T-helper 2 cell treated with Interferon-gamma antibody and Interleukin-4, amounts not matched to agents 5 μg/mL and 100 μg/mL, for 36 hours (primary cell): ENCODE measurements around the gene EPHA5.

Experiments used
- DNase-seq: peaks from one replicate; pipeline ENCODE4 v3.0.0; 2021; ENCODE audit warnings: low spot score
- H3K27ac Mint-ChIP-seq: one replicate; pipeline ENCODE4 v1.8.0; 2021; ENCODE audit warnings: mild to moderate bottlenecking, mixed read lengths
- H3K27me3 Mint-ChIP-seq: one replicate; pipeline ENCODE4 v1.8.0; 2021; ENCODE audit warnings: low read depth, mixed read lengths
- H3K36me3 Mint-ChIP-seq: one replicate; pipeline ENCODE4 v1.8.0; 2021; ENCODE audit warnings: low read depth, mixed read lengths
- H3K4me1 Mint-ChIP-seq: one replicate; pipeline ENCODE4 v1.8.0; 2021; ENCODE audit warnings: low read depth, mixed read lengths
- H3K4me3 Mint-ChIP-seq: one replicate; pipeline ENCODE4 v1.8.0; 2022; ENCODE audit warnings: mild to moderate bottlenecking, moderate library complexity, mixed read lengths
- H3K9me3 Mint-ChIP-seq: one replicate; pipeline ENCODE4 v1.8.0; 2021; ENCODE audit warnings: mixed read lengths

The EPHA5 gene

DNA sequence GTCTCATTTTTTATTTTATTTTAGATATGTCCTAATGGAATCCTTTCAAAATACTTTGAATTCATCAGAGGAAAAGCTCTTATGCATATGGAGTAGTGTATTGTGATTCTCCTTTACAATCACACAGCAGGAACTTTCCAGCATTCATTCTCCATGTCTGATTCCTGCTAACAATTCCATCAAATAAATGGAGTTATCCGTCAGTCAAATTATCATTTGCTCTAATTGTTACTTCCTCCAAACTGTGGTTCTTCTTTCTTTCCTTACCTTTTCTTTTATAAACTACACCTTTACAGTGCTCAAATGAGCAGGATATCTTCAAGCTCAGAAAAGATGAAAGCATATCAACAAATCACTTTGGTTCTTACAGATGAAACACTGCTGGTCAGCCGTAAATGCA, 80.4 kb downstream of the EPHA5 start:
- Mint-ChIP-seq H3K36me3 (no peaks in the 10 kb centered on the region), H3K4me1 (no peaks in the 10 kb centered on the region), H3K27ac (no peak overlapping the region)

GRCh38 chr4:65589331-65589730, 81.0 kb downstream of the EPHA5 start:
- DNase-seq = no peak
- Mint-ChIP-seq H3K9me3 (no peaks in the 10 kb centered on the region), H3K4me1 (no peaks in the 10 kb centered on the region), H3K27me3 (no peaks in the 10 kb centered on the region), H3K4me3 (no peak overlapping the region), H3K36me3 (no peaks in the 10 kb centered on the region), H3K27ac (no peak overlapping the region)

More for the DNA sequence above, 80.4 kb downstream of the EPHA5 start:
- H3K9me3 Mint-ChIP-seq = no peaks in the 10 kb centered on the region
- no peak for DNase-seq
- H3K27me3 Mint-ChIP-seq = no peaks in the 10 kb centered on the region
- H3K4me3 Mint-ChIP-seq = no peak overlapping the region

DNA sequence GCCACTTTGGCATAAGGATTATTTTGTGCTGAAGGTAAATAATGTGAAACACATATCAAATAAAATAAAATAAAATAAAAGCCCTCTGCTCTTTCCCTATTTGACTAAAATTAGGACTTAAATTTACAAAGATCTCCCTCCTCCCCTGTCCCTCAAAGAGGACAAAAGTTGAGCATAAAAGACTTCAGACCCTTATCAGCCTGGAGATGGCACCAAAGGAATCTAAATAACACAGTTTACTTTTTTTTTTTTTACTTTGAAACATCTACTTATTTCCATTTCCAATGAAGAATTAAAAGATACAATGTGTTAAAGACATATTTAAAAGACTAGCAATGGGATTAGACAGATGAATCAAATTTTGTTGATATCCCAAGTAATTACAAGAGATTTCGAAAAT, 89.7 kb downstream of the EPHA5 start:
- no peak for DNase-seq
- Mint-ChIP-seq H3K36me3 (no peaks in the 10 kb centered on the region), H3K4me1 (no peaks in the 10 kb centered on the region), H3K4me3 (no peak overlapping the region), H3K27ac (no peak overlapping the region), H3K27me3 (no peaks in the 10 kb centered on the region), H3K9me3 (peaks cover 10% of the 10 kb centered on the region)

DNA sequence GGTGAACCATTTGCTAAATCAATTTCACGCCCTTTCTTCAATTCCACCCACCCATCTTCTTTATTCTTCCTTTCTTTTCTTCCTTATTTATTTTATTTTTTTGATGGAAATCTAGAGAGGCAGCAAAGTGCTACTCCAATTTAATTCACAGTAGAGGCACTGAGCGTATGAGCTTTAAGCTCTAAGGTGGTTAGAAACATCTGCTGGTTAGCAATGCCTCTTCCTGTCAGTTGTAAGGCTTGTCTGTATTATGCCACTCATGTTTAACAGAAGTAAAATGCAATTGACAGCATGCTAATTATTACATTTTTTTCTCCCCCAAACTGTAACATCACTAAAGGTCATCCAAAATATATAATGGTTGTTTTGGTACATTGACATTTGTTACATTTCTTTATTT, 103.8 kb downstream of the EPHA5 start:
- H3K36me3 Mint-ChIP-seq = no peaks in the 10 kb centered on the region
- no peaks in the 10 kb centered on the region for H3K4me1 Mint-ChIP-seq
- no peak overlapping the region for H3K27ac Mint-ChIP-seq
- no peak overlapping the region for H3K4me3 Mint-ChIP-seq
- H3K9me3 Mint-ChIP-seq = peaks cover 5% of the 10 kb centered on the region
- H3K27me3 Mint-ChIP-seq = no peaks in the 10 kb centered on the region
- no peak for DNase-seq

GRCh38 chr4:65561164-65561563, 109.1 kb downstream of the EPHA5 start:
- no peaks in the 10 kb centered on the region for H3K4me1 Mint-ChIP-seq
- H3K27ac Mint-ChIP-seq = no peak overlapping the region
- DNase-seq = no peak
- no peak overlapping the region for H3K4me3 Mint-ChIP-seq
- no peaks in the 10 kb centered on the region for H3K27me3 Mint-ChIP-seq
- H3K9me3 Mint-ChIP-seq = peaks cover 4% of the 10 kb centered on the region
- no peaks in the 10 kb centered on the region for H3K36me3 Mint-ChIP-seq

- no peak for DNase-seq
- H3K36me3 Mint-ChIP-seq = no peaks in the 10 kb centered on the region
These were observed 111.0 kb downstream of the EPHA5 start for GRCh38 chr4:65559270-65559669.

DNA sequence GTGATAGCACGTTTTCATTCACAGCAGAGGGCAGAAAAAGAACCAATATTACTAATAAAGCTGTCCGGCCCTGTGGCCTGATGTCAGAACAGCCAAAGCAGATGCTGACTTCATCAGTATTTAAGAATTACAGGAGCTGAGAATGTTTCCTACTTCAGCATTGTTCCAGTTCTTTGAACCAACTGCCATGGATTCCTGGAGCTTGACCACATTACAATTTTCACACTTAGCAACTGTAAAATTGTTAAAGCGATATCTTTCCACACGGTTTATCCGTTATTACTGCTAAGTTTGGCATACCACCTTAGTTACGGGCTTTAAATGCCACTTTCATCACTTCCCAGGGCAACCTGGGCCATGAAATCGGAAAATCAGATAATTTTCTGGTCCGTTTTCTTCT, 118.2 kb downstream of the EPHA5 start:
- DNase-seq = no peak
- no peak overlapping the region for H3K27ac Mint-ChIP-seq
- peaks cover under 1% of the 10 kb centered on the region for H3K9me3 Mint-ChIP-seq
- H3K36me3 Mint-ChIP-seq = no peaks in the 10 kb centered on the region
- H3K4me1 Mint-ChIP-seq = no peaks in the 10 kb centered on the region
- H3K27me3 Mint-ChIP-seq = no peaks in the 10 kb centered on the region
- no peak overlapping the region for H3K4me3 Mint-ChIP-seq

More at GRCh38 chr4:65559270-65559669, 111.0 kb downstream of the EPHA5 start:
- Mint-ChIP-seq H3K27ac (no peak overlapping the region), H3K4me3 (no peak overlapping the region), H3K4me1 (no peaks in the 10 kb centered on the region), H3K27me3 (no peaks in the 10 kb centered on the region), H3K9me3 (no peaks in the 10 kb centered on the region)

DNA sequence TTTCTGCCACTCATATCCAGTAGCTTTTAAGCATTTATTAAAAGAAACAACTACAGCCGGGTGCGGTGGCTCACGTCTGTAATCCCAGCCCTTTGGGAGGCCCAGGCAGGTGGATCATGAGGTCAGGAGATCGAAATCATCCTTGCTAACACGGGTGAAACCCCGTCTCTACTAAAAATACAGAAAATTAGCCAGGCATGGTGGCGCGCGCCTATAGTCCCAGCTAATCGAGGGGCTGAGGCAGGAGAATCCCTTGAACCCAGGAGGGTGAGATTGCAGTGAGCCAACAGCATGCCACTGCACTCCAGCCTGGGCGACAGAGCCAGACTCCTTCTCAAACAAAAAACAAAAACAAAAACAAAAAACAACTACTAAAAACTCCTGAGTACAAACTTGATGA, 119.8 kb downstream of the EPHA5 start:
- DNase-seq = no peak
- no peaks in the 10 kb centered on the region for H3K27me3 Mint-ChIP-seq
- no peaks in the 10 kb centered on the region for H3K36me3 Mint-ChIP-seq
- H3K27ac Mint-ChIP-seq = no peak overlapping the region
- no peak overlapping the region for H3K4me3 Mint-ChIP-seq
- no peaks in the 10 kb centered on the region for H3K4me1 Mint-ChIP-seq
- peaks cover 6% of the 10 kb centered on the region for H3K9me3 Mint-ChIP-seq

GRCh38 chr4:65546882-65547416, 123.3 kb downstream of the EPHA5 start:
- H3K4me1 Mint-ChIP-seq = no peaks in the 10 kb centered on the region
- DNase-seq = no peak
- no peaks in the 10 kb centered on the region for H3K27me3 Mint-ChIP-seq
- H3K9me3 Mint-ChIP-seq = peaks cover 14% of the 10 kb centered on the region
- no peaks in the 10 kb centered on the region for H3K36me3 Mint-ChIP-seq
- no peak overlapping the region for H3K4me3 Mint-ChIP-seq
- H3K27ac Mint-ChIP-seq = no peak overlapping the region

DNA sequence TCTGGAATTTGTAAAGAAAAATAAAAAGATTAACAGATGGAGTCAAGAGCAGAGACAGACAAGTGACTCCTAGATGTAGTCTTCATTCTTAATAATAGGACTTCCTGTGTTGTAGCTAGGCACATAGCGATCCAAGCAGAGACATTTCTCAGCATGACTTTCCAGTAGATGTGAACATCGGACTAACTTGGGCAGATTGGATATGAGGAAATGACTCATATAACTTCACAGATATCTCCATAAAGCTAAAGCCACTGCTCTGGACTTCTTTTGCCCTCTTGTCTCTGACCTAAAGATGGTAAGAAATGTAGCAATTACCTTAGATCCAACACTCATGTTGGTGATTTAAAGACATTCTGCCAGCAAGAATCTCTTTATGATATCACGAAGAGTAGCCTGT, 131.7 kb downstream of the EPHA5 start:
- H3K4me1 Mint-ChIP-seq = no peaks in the 10 kb centered on the region
- peaks cover 11% of the 10 kb centered on the region for H3K9me3 Mint-ChIP-seq
- H3K4me3 Mint-ChIP-seq = no peak overlapping the region
- no peak for DNase-seq
- no peaks in the 10 kb centered on the region for H3K27me3 Mint-ChIP-seq
- no peak overlapping the region for H3K27ac Mint-ChIP-seq
- no peaks in the 10 kb centered on the region for H3K36me3 Mint-ChIP-seq

DNA sequence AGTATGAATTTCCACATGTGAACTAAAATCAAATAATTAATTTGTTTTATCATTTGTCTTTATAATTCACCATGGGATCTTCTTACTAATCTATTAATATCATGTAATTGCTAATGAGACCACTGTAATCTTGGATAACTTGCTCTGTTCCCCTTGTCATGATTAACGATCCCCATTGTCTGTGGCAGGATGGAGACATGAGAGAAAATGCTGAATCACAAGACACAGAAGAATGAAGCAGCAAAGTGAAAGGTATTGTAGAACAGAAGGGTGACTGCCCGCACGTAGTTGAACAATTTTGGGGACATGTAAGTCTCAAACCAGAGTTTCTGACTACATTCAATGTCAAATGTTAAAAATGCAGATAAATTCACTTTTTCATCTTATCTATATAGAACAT, 135.2 kb downstream of the EPHA5 start:
- no peak for DNase-seq
- H3K27me3 Mint-ChIP-seq = no peaks in the 10 kb centered on the region
- no peaks in the 10 kb centered on the region for H3K4me1 Mint-ChIP-seq
- no peak overlapping the region for H3K27ac Mint-ChIP-seq
- peaks cover 8% of the 10 kb centered on the region for H3K9me3 Mint-ChIP-seq
- no peak overlapping the region for H3K4me3 Mint-ChIP-seq
- no peaks in the 10 kb centered on the region for H3K36me3 Mint-ChIP-seq

DNA sequence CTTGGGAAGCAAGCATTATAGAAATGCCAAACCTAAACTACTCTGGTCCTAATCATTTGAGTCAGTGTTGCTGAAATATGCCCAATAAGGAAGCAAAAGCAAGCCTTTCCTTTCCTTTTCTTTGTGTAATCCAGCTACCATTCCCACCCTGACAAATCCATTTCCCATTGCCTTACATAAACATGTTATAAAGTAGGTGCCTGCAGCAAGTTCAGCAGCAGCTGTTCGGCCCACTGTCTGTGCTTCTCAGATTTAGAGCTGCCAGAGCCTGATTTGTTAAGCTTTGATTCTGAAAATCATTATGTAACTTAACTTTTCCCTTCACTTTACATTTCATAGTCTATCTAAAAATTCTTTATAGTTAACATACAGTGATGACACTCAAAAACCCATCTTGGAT, 148.6 kb downstream of the EPHA5 start:
- Mint-ChIP-seq H3K4me1 (no peaks in the 10 kb centered on the region), H3K4me3 (no peak overlapping the region), H3K9me3 (peaks cover 19% of the 10 kb centered on the region), H3K36me3 (no peaks in the 10 kb centered on the region), H3K27ac (no peak overlapping the region), H3K27me3 (no peaks in the 10 kb centered on the region)
- no peak for DNase-seq

DNA sequence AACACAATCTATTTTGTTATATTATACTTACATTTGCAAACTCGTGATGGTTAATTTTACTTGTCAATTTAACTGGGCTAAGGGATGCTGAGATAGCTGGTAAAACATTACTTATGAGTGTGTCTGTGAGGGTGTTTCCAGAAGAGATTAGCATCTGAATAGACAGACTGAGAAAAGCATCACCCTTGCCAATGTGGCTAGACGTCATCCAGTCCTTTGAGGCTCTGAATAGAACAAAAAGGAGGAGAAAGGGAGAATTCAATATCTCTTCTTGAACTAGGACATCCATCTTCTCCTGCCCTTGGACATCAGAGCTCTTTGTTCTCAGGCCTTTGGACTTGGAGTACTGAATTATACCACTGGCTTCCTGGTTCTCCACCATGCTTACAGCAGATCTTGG, 154.6 kb downstream of the EPHA5 start:
- Mint-ChIP-seq H3K4me1 (no peaks in the 10 kb centered on the region), H3K36me3 (no peaks in the 10 kb centered on the region), H3K27ac (no peak overlapping the region), H3K9me3 (peaks cover 19% of the 10 kb centered on the region), H3K27me3 (no peaks in the 10 kb centered on the region), H3K4me3 (no peak overlapping the region)
- no peak for DNase-seq

- peaks cover 24% of the 10 kb centered on the region for H3K9me3 Mint-ChIP-seq
- no peaks in the 10 kb centered on the region for H3K4me1 Mint-ChIP-seq
- H3K27ac Mint-ChIP-seq = no peak overlapping the region
- no peak for DNase-seq
- H3K36me3 Mint-ChIP-seq = no peaks in the 10 kb centered on the region
- H3K4me3 Mint-ChIP-seq = no peak overlapping the region
- no peaks in the 10 kb centered on the region for H3K27me3 Mint-ChIP-seq
These were observed 159.3 kb downstream of the EPHA5 start for GRCh38 chr4:65510976-65511375.

- H3K9me3 Mint-ChIP-seq = peaks cover 11% of the 10 kb centered on the region
- H3K36me3 Mint-ChIP-seq = no peaks in the 10 kb centered on the region
- no peak for DNase-seq
- no peak overlapping the region for H3K27ac Mint-ChIP-seq
- H3K27me3 Mint-ChIP-seq = no peaks in the 10 kb centered on the region
- H3K4me1 Mint-ChIP-seq = no peaks in the 10 kb centered on the region
- no peak overlapping the region for H3K4me3 Mint-ChIP-seq
These were observed 162.1 kb downstream of the EPHA5 start for GRCh38 chr4:65508168-65508567.
